Measurements from ENCODE around the gene HNRNPCL1. TPM values are rescaled to one million over a fixed set of nuclear protein-coding genes. Genes with fewer than 3 reads are reported as not detected.
"Not testable (repeated sequence)": the region's sequence is repeated elsewhere in the genome, so short reads cannot be mapped to it uniquely, and the experiment has no call there.

Gene HNRNPCL1
- not detected for polyA plus RNA-seq (ENCODE audit: insufficient read length)

DNA sequence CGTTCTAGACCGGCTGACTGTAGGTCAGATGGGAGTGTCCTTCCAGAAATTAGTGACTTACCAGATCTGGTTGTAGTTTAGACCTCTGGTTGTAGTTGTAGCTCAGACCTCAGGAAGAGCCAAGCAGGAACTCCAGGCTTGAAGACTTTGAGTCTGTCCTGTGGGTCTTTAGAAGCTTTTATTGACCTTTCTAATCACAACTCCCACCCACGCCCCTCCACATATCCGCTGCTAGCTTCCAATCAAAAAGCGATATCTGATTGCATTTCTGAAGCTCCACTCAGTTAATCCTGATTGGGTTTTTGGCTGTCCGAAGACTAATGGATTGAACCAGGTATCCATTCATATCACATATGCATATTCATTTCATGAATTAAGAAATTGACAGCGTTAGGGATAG, at the start of gene HNRNPCL1:
HNRNPCL1 (minus strand) TSS at position 101 of the 400 bp plus-strand sequence. CDS start 431 bp downstream, outside the sequence.
- DNase-seq (ENCODE audit: low read depth): not testable (repeated sequence)

DNA sequence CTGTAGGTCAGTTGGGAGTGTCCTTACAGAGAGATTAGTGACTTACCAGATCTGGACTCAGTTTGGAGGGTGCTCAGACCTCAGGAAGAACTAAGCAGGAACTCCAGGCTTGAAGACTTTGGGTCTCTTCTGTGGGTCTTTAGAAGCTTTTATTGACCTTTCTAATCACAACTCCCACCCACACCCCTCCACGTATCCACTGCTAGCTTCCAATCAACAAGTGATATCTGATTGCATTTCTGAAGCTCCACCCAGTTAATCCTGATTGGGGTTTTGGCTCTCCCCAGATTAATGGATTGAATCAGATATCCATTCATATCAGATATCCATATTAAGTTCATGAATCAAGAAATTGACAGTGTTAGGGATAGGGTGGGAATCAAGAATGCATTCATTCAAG, 49.6 kb upstream of the HNRNPCL1 start, which contains the start of gene PRAMEF10:
PRAMEF10 (minus strand) TSS at position 101 of the 400 bp plus-strand sequence. CDS start 2,423 bp downstream, outside the sequence.
- not testable (repeated sequence) for DNase-seq (ENCODE audit: low read depth)

DNA sequence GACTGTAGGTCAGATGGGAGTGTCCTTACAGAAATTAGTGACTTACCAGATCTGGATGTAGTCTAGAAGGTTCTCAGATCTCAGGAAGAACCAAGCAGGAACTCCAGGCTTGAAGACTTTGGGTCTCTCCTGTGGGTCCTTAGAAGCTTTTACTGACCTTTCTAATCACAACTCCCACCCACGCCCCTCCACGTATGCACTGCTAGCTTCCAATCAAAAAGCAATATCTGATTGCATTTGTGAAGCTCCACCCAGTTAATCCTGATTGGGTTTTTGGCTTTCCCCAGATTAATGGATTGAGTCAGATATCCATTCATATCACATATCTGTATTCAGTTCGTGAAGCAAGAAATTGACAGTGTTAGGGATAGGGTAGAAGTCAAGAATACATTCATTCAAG, 37.6 kb upstream of the HNRNPCL1 start, which contains the start of gene PRAMEF4:
PRAMEF4 (minus strand) TSS at position 101 of the 400 bp plus-strand sequence. CDS start 2,807 bp downstream, outside the sequence.
- DNase-seq (ENCODE audit: low read depth): not testable (repeated sequence)

DNA sequence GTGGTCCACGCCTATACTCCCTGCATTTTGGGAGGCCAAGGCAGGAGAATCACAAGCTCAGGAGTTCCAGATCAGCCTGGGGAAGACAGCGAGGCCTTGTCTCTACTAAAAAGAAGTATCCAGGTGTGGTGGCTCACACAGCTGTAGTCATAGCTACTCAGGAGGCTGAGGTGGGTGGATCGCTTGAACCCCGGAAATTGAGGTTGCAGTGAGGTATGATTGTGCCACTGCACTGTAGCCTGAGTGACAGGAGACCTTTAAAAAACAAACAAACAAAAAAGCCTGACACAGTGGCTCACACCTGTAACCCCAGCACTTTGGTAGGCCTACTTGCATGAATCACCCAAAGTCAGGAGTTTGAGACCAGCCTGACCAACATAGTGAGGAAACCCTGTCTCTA, 29.9 kb upstream of the HNRNPCL1 start:
- DNase-seq (ENCODE audit: low read depth): not testable (repeated sequence)

DNA sequence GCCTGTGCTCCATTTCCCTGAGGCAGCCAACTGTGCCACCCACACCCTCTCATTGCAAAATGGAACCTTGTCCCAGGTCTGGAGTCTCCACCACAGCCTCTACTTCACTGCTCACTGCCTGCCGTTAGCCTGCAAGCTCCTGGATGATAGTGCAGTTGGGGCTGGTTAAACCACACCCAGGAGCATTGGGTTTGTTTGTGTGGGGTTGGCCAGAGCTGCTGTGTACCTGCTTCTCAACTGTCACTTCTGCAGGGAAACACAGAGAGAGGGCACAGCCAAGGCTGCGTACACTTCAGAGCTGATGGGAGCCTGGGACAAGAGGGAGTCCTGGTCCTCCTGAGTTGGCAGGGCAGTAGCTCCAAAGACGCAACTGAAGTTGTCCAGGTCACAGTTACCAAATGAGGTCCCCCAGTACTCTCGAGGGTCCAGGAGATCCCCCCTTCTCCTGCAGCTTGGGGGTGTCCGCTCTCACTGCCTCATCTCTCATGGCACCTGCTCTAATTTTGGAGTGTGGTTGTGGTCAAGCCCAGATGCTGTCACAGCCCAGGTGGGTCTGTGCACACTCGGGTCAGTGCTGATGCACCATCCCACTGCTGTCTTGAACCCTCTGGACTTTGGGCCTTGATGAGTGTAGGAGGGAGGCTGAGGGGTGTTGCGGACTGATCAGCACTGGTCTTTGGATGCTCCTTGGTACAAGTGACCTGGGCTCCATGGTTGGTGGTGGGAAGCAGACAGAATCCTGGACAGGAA, 14.8 kb upstream of the HNRNPCL1 start:
- not testable (repeated sequence) for DNase-seq (ENCODE audit: low read depth)

DNA sequence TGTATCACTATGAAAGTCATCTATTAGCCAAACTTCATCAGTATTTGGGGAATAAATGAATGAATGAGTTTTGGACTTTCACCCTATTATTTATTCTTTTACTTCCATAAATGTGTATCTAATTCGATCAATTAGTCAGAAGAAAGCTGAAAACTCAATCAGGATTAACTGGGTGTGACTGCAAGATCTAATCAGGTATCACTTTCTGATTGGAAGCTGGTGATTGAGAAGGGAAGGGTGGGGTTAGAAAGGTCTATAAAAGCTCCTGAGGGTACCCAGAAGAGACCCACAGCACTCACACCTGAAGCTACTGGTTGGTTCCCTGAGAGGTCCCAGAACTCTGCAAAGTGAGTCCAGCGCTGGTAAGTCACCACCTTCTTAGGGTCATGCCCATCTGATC, 8.3 kb upstream of the HNRNPCL1 start, which contains the start of gene PRAMEF2:
PRAMEF2 (plus strand) TSS at position 301 of the 400 bp plus-strand sequence. CDS start 1,924 bp downstream, outside the sequence.
- DNase-seq (ENCODE audit: low read depth): not testable (repeated sequence)

DNA sequence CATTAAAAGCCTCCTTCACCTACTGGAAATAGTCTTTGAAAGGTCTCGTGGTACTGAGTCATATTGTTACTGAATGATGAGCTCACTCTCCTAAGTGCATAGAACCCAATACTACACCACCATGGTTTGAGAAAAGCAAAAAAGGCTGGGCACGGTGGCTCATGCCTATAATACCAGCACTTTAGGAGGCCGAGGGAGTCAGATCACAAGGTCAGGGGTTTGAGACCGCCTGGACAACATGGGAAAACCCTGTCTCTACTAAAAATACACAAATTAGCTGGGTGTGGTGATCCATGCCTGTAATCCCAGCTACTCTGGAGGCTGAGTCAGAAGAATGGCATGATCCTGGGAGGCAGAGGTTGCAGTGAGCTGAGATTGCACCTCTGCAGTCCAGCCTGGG, 3.3 kb upstream of the HNRNPCL1 start:
- DNase-seq (ENCODE audit: low read depth): no peak

DNA sequence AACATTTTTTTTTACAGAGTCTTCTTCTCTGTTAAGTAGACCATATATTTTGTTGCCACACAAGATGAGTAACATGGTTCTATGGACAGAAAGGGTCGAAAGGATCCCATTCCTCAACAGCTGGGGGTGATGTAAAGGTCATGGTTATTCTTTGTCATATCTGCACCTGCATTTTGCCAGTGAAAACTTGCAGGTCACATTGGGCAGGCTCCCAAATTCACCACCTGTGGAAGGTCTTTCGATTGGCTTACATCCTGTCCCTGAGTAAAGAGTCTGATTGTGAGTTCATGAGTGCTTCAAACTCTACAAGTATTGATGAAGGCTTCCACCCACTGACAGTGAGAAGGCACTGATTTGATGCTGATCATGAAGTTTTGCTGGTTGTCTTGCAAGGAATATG, 15.3 kb downstream of the HNRNPCL1 start:
- DNase-seq (ENCODE audit: low read depth): not testable (repeated sequence)

DNA sequence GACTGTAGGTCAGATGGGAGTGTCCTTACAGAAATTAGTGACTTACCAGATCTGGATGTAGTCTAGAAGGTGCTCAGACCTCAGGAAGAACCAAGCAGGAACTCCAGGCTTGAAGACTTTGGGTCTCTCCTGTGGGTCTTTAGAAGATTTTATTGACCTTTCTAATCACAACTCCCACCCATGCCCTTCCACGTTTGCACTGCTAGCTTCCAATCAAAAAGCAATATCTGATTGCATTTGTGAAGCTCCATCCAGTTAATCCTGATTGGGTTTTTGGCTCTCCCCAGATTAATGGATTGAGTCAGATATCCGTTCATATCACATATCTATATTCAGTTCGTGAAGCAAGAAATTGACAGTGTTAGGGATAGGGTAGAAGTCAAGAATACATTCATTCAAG, 17.2 kb downstream of the HNRNPCL1 start, which contains the start of gene PRAMEF11:
PRAMEF11 (minus strand) TSS at position 101 of the 400 bp plus-strand sequence. CDS start 2,621 bp downstream, outside the sequence.
- not testable (repeated sequence) for DNase-seq (ENCODE audit: low read depth)

DNA sequence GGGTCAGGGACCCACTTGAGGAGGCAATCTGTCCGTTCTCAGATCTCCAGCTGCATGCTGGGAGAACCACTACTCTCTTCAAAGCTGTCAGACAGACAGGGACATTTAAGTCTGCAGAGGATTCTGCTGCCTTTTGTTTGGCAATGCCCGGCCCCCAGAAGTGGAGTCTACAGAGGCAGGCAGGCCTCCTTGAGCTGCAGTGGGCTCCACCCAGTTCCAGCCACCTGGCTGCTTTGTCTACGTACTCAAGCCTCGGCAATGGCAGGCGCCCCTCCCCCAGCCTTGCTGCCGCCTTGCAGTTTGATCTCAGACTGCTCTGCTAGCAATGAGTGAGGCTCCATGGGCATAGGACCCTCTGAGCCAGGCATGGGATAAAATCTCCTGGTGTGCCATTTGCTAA, 29.5 kb downstream of the HNRNPCL1 start:
- DNase-seq (ENCODE audit: low read depth): not testable (repeated sequence)

DNA sequence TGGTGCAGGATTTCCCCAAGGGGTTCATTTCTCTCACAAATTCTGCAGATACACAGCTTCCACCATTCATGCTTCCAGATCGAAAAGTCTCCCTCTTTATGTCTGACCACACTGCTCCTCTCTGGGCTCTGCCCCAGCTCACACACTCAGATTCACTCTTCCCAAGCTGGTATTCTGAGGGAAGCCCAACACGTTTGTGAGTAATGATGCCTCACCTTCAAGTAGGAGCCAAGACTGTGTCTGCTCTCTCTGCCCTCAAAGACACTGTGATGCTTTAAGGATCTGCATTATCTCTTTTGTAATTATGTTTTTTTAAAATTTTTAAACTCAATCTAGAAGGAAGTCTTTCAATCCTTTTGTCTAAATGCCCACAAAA, 37.1 kb downstream of the HNRNPCL1 start:
- DNase-seq (ENCODE audit: low read depth): no peak

DNA sequence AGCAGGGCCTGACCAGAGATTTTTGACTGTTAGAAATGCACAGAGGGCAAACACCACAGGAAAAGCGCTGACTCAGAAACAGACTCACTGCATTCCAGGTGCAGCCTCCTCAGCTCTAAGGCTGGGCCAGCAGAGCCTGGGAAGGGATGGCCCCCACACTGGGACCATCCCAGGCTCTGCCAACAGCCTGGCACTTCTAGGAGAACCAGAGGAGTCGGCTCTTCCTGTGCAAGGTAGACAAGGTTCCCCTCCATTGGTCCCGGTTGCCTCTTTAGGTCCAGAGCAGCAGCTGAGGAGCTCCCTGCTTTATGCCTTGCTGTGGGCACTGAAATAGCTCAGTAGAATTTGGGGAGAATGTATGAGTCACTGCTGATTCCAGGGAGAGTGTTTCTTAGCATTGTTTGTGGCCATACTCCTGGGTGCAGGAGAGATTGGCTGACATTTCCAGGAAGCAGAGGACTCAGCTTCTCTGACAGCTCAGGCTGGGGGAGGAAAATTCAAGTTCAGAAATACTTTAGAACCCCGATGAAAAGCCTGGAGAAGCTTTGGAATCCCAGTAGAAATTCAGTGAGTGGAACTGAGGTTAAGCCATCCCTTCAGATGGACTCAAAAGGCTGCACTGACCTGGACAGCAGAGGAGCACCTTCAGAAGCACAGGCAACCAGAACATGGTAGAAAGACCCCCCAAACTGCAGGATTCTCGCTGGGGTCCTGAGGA, 37.7 kb downstream of the HNRNPCL1 start:
- DNase-seq (ENCODE audit: low read depth): no peak

DNA sequence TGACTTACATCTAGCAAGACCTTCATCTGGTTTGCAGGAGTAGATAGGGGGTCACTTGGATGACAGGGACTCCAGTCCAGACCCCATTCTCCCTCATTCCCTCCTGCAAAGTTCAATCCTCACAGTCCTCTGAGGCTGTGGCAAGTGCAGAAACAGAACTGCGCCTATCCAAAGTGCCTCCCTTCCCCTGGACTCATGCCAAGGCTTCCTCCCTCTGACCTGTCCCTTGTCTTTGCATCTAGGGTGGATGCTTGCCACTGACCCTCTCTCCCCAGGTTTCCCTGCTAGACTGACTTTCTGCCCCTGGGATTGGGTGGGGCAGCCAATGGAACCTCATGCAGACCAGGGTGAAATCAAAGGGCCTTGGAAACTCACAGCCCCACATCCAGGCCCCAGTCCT, 38.6 kb downstream of the HNRNPCL1 start:
- DNase-seq (ENCODE audit: low read depth): no peak

DNA sequence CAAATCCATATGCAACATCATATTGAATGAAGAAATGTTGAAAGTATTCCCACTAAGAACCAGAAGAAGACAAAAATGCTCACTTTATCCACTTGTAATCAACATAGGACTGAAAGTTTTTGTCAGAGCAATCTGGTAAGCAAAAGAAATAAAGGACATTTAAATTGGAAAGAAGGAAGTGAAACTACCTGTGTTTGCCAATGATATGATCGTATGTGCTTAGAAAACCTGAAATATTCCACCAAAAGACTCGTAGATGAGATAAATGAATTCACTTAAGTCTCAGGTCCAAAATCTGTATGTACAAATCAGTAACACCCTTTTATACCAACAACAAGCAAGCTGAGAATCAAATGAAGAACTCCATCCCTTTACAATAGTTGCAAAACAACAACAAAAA, 48.8 kb downstream of the HNRNPCL1 start:
- DNase-seq (ENCODE audit: low read depth): no peak

DNA sequence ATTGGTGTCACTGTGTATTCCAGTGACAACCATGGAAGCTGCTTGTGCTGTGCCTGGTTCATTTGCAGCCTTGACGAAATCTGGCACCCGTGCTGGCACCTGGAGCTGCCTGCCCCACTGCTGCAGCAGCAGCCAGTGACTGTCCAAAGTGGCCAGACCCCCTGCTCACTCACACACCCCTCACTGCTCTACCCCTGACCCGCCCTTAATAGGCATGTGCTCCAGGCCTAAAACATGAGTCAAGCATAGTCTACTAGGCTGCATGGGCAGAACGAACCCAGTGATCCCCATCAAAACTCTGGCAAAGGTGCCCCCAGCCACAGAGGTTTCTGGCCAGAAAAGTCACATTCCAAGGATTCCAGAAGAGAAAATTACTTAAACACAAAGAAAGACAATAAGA, 49.6 kb downstream of the HNRNPCL1 start:
- no peak for DNase-seq (ENCODE audit: low read depth)

Other genes with a start within 250 kb of the HNRNPCL1 start
- 13.2 TPM for gene DHRS3, start 230.5 kb downstream of the HNRNPCL1 start, polyA plus RNA-seq (ENCODE audit: insufficient read length)
- gene AADACL4, start 204.6 kb downstream of the HNRNPCL1 start, polyA plus RNA-seq (ENCODE audit: insufficient read length): not detected
- gene AADACL3, start 132.6 kb downstream of the HNRNPCL1 start, polyA plus RNA-seq (ENCODE audit: insufficient read length): not detected
- gene CFAP107, start 102.5 kb downstream of the HNRNPCL1 start, polyA plus RNA-seq (ENCODE audit: insufficient read length): 0.99 TPM
- not detected for gene PRAMEF12, start 75.0 kb downstream of the HNRNPCL1 start, polyA plus RNA-seq (ENCODE audit: insufficient read length)
- gene PRAMEF1, start 57.3 kb downstream of the HNRNPCL1 start, polyA plus RNA-seq (ENCODE audit: insufficient read length): not detected
- not detected for gene PRAMEF11, start 17.3 kb downstream of the HNRNPCL1 start, polyA plus RNA-seq (ENCODE audit: insufficient read length)
- not detected for gene PRAMEF2, start 8.4 kb upstream of the HNRNPCL1 start, polyA plus RNA-seq (ENCODE audit: insufficient read length)
- gene PRAMEF4, start 37.5 kb upstream of the HNRNPCL1 start, polyA plus RNA-seq (ENCODE audit: insufficient read length): not detected
- not detected for gene PRAMEF10, start 49.5 kb upstream of the HNRNPCL1 start, polyA plus RNA-seq (ENCODE audit: insufficient read length)
- gene PRAMEF7, start 67.9 kb upstream of the HNRNPCL1 start, polyA plus RNA-seq (ENCODE audit: insufficient read length): not detected
- not detected for gene PRAMEF6, start 98.9 kb upstream of the HNRNPCL1 start, polyA plus RNA-seq (ENCODE audit: insufficient read length)
- gene PRAMEF27, start 207.9 kb upstream of the HNRNPCL1 start, polyA plus RNA-seq (ENCODE audit: insufficient read length): not detected
- gene HNRNPCL3, start 212.0 kb upstream of the HNRNPCL1 start, polyA plus RNA-seq (ENCODE audit: insufficient read length): not detected
- not detected for gene PRAMEF25, start 222.1 kb upstream of the HNRNPCL1 start, polyA plus RNA-seq (ENCODE audit: insufficient read length)

Measured in forelimb muscle (tissue), 1 donor.